H9 (cell line): ENCODE measurements around the gene HOXD8. TPM values are rescaled to one million over a fixed set of nuclear protein-coding genes. Genes with fewer than 3 reads are reported as not detected.

Source experiments
- DNase-seq: peaks from one replicate; pipeline ENCODE4 v3.0.0-alpha.2; 2017
- H2AFZ ChIP-seq: one replicate; pipeline ENCODE4 v1.6.1; 2013; ENCODE audit warnings: mild to moderate bottlenecking, low read length, control low read depth, moderate library complexity
- H2AK5ac ChIP-seq: 2 replicates; pipeline ENCODE4 v1.6.1; 2013; ENCODE audit warnings: low read length, control low read depth, mixed read lengths; ENCODE audit not compliant: insufficient read length
- H2BK120ac ChIP-seq: one replicate; pipeline ENCODE4 v1.6.1; 2013; ENCODE audit warnings: low read depth, mild to moderate bottlenecking, low read length, control low read depth, inconsistent platforms; ENCODE audit not compliant: poor library complexity, severe bottlenecking
- H2BK12ac ChIP-seq: 2 replicates; pipeline ENCODE4 v1.6.1; 2013; ENCODE audit warnings: low read length, control low read depth, mixed read lengths, low read depth; ENCODE audit not compliant: insufficient read length
- H2BK15ac ChIP-seq: 2 replicates; pipeline ENCODE4 v1.6.1; 2013; ENCODE audit warnings: low read depth, low read length, control low read depth
- H2BK20ac ChIP-seq: one replicate; pipeline ENCODE4 v1.6.1; 2013; ENCODE audit warnings: low read depth, mild to moderate bottlenecking, low read length, control low read depth, inconsistent platforms; ENCODE audit not compliant: poor library complexity, severe bottlenecking
- H2BK5ac ChIP-seq: 2 replicates; pipeline ENCODE4 v1.6.1; 2013; ENCODE audit warnings: low read length, control low read depth, mixed read lengths; ENCODE audit not compliant: insufficient read length
- H3K14ac ChIP-seq: 2 replicates; pipeline ENCODE4 v1.6.1; 2013; ENCODE audit warnings: low read length, control low read depth; ENCODE audit not compliant: insufficient read depth
- H3K18ac ChIP-seq: 2 replicates; pipeline ENCODE4 v1.6.1; 2013; ENCODE audit warnings: low read depth, mild to moderate bottlenecking, mixed read lengths, low read length, control low read depth; ENCODE audit not compliant: insufficient read length
- H3K23ac ChIP-seq: 2 replicates; pipeline ENCODE4 v1.6.1; 2013; ENCODE audit warnings: low read length, control low read depth, mixed read lengths, low read depth; ENCODE audit not compliant: insufficient read length
- H3K23me2 ChIP-seq: 2 replicates; pipeline ENCODE4 v1.6.1; 2013; ENCODE audit warnings: low read depth, mild to moderate bottlenecking, mixed read lengths, low read length, control low read depth; ENCODE audit not compliant: insufficient read length, poor library complexity, severe bottlenecking
- H3K27ac ChIP-seq: 2 replicates; pipeline ENCODE4 v1.5.1; 2013; ENCODE audit warnings: low read length, control low read depth, mixed read lengths, low read depth; ENCODE audit not compliant: insufficient read length
- H3K27me3 ChIP-seq: 2 replicates; pipeline ENCODE4 v1.6.1; 2013; ENCODE audit warnings: low read length, control low read depth, inconsistent platforms; ENCODE audit not compliant: insufficient read depth
- H3K4ac ChIP-seq: 2 replicates; pipeline ENCODE4 v1.6.1; 2013; ENCODE audit warnings: low read depth, mild to moderate bottlenecking, control low read depth, inconsistent platforms, low read length, moderate library complexity
- H3K4me1 ChIP-seq: 2 replicates; pipeline ENCODE4 v1.6.1; 2013; ENCODE audit warnings: low read length, control low read depth, inconsistent platforms; ENCODE audit not compliant: insufficient read depth
- H3K4me2 ChIP-seq: 2 replicates; pipeline ENCODE4 v1.6.1; 2013; ENCODE audit warnings: low read length, control low read depth, mixed read lengths; ENCODE audit not compliant: insufficient read length, insufficient read depth
- H3K56ac ChIP-seq: 2 replicates; pipeline ENCODE4 v1.6.1; 2013; ENCODE audit warnings: low read depth, mild to moderate bottlenecking, mixed read lengths, low read length, control low read depth; ENCODE audit not compliant: insufficient read length
- H3K79me1 ChIP-seq: 2 replicates; pipeline ENCODE4 v1.6.1; 2013; ENCODE audit warnings: low read depth, mild to moderate bottlenecking, moderate library complexity, low read length, control low read depth, inconsistent platforms; ENCODE audit not compliant: insufficient read depth, poor library complexity, severe bottlenecking
- H3K79me2 ChIP-seq: 2 replicates; pipeline ENCODE4 v1.6.1; 2013; ENCODE audit warnings: low read length, control low read depth, inconsistent platforms; ENCODE audit not compliant: insufficient read depth
- H3K9ac ChIP-seq: 2 replicates; pipeline ENCODE4 v1.6.1; 2013; ENCODE audit warnings: low read length, control low read depth, mixed read lengths; ENCODE audit not compliant: insufficient read length; ENCODE audit errors: extremely low read depth
- H3K9me3 ChIP-seq: one replicate; pipeline ENCODE4 v1.6.1; 2013; ENCODE audit warnings: low read depth, low read length, inconsistent platforms; ENCODE audit not compliant: control insufficient read depth
- H3T11ph ChIP-seq: one replicate; pipeline ENCODE4 v1.6.1; 2013; ENCODE audit warnings: mild to moderate bottlenecking, low read length, control low read depth, inconsistent platforms
- H4K20me1 ChIP-seq: one replicate; pipeline ENCODE4 v1.6.1; 2013; ENCODE audit not compliant: control insufficient read depth, insufficient read length, insufficient read depth
- H4K5ac ChIP-seq: 2 replicates; pipeline ENCODE4 v1.6.1; 2013; ENCODE audit warnings: low read depth, mild to moderate bottlenecking, mixed read lengths, low read length, control low read depth; ENCODE audit not compliant: insufficient read length
- H4K8ac ChIP-seq: replicated peaks from 2 replicates; pipeline ENCODE4 v1.6.1; 2013; ENCODE audit warnings: low read length, control low read depth, mixed read lengths, low read depth; ENCODE audit not compliant: insufficient read length
- H4K91ac ChIP-seq: 2 replicates; pipeline ENCODE4 v1.6.1; 2013; ENCODE audit warnings: low read depth, mild to moderate bottlenecking, moderate library complexity, mixed read lengths, low read length, control low read depth; ENCODE audit not compliant: insufficient read length
- H3K27ac Mint-ChIP-seq, 3 experiments: 2 replicates in 2 of 3; 3 replicates in 1 of 3; pipeline ENCODE4 v1.8.0; 2020 to 2021; ENCODE audit warnings: mixed read lengths in 3 of 3, mild to moderate bottlenecking in 1 of 3, moderate library complexity in 1 of 3
- H3K27me3 Mint-ChIP-seq: 2 replicates; pipeline ENCODE4 v1.8.0; 2021; ENCODE audit warnings: low read depth, mild to moderate bottlenecking, moderate library complexity, mixed read lengths
- H3K36me3 Mint-ChIP-seq, 3 experiments: 2 replicates in 2 of 3; 3 replicates in 1 of 3; pipeline ENCODE4 v1.8.0; 2020 to 2021; ENCODE audit warnings: low read depth in 3 of 3, mixed read lengths in 3 of 3; ENCODE audit not compliant: insufficient read depth in 1 of 3
- H3K4me1 Mint-ChIP-seq, 2 experiments: 2 replicates each; pipeline ENCODE4 v1.8.0; 2020; ENCODE audit warnings: mixed read lengths in 2 of 2
- H3K4me3 Mint-ChIP-seq, 2 experiments: 2 replicates in 1 of 2; 3 replicates in 1 of 2; pipeline ENCODE4 v1.8.0; 2020 to 2021; ENCODE audit warnings: mild to moderate bottlenecking in 2 of 2, mixed read lengths in 2 of 2, moderate library complexity in 1 of 2
- H3K9me3 Mint-ChIP-seq, 2 experiments: 2 replicates in 1 of 2; 3 replicates in 1 of 2; pipeline ENCODE4 v1.8.0; 2020; ENCODE audit warnings: mild to moderate bottlenecking in 2 of 2, mixed read lengths in 2 of 2, moderate library complexity in 1 of 2
- CTCF ChIP-seq: fragments of 200-600 bp; sonication (generic); conservative IDR thresholded peaks from 3 replicates; pipeline ENCODE4 v1.8.0; 2021; ENCODE audit warnings: antibody characterized with exemption, mild to moderate bottlenecking
- WGBS: extraction: QIAGEN DNeasy Blood & Tissue Kit; methylation state at CpG from one replicate; pipeline ENCODE4 v1.1.7; 2013; ENCODE audit warnings: missing lambda C conversion rate, low lambda C conversion rate, mixed read lengths; ENCODE audit not compliant: insufficient read length; ENCODE audit errors: extremely low coverage; 5-methylcytosine and 5-hydroxymethylcytosine counted together
- total RNA-seq: library from RNA; stranded (reverse); gene quantifications from 2 replicates; pipeline ENCODE4 v1.2.1, GENCODE V29; 2021

The HOXD8 gene
- total RNA-seq, 1 experiment from 2014 or later = not detected

GRCh38 chr2:176172895-176173566, 43.5 kb downstream of the HOXD8 start:
- TF ChIP-seq CTCF = no peak
- Mint-ChIP-seq H3K36me3 (peaks cover 0 to 6% (median 0%) of the 10 kb centered on the region in 3 experiments; a peak in 2 of 7 replicates), H3K4me3 (peak overlapping the region in 1 of 2 experiments; percentile 56; a peak in 2 of 5 replicates), H3K4me1 (peaks cover 30 to 44% of the 10 kb centered on the region in 2 experiments), H3K9me3 (peaks cover 3 to 18% of the 10 kb centered on the region in 2 experiments), H3K27ac (no peak overlapping the region; a peak in 1 of 7 replicates), H3K27me3 (peaks cover 100% of the 10 kb centered on the region)
- WGBS = no CpG with 5 or more reads among the region's 14 CpGs
- Histone ChIP-seq H3K18ac (no peak overlapping the region), H3K79me2 (no peaks in the 10 kb centered on the region), H2BK120ac (no peak overlapping the region), H3K9me3 (no peaks in the 10 kb centered on the region), H3T11ph (no peak overlapping the region), H3K4me2 (no peak overlapping the region), H2BK15ac (no peak overlapping the region), H4K8ac (no peak overlapping the region), H3K27me3 (peaks cover 98% of the 10 kb centered on the region), H3K14ac (no peak overlapping the region), H3K4ac (no peak overlapping the region), H2BK12ac (no peak overlapping the region), H4K5ac (no peak overlapping the region), H3K23me2 (no peaks in the 10 kb centered on the region), H2BK20ac (no peak overlapping the region), H2BK5ac (no peak overlapping the region), H4K91ac (no peak overlapping the region), H3K9ac (no peak overlapping the region), H3K4me1 (no peaks in the 10 kb centered on the region), H3K79me1 (no peaks in the 10 kb centered on the region), H2AFZ (no peak overlapping the region), H3K56ac (no peak overlapping the region), H3K23ac (no peak overlapping the region), H2AK5ac (no peak overlapping the region), H3K27ac (no peak overlapping the region), H4K20me1 (no peaks in the 10 kb centered on the region)
- no peak for DNase-seq
